HG03354 (cell line): ENCODE results near the gene ZFYVE26.
"Not testable (repeated sequence)": the region's sequence is repeated elsewhere in the genome, so short reads cannot be mapped to it uniquely, and the experiment has no call there.

ENCODE experiments used
- ATAC-seq: cut with Tn5 transposase; IDR thresholded peaks from one replicate; pipeline ENCODE4 v1.9.1; 2021; ENCODE audit warnings: mild to moderate bottlenecking; ENCODE audit not compliant: unreplicated experiment, poor library complexity, severe bottlenecking

ZFYVE26 gene

DNA sequence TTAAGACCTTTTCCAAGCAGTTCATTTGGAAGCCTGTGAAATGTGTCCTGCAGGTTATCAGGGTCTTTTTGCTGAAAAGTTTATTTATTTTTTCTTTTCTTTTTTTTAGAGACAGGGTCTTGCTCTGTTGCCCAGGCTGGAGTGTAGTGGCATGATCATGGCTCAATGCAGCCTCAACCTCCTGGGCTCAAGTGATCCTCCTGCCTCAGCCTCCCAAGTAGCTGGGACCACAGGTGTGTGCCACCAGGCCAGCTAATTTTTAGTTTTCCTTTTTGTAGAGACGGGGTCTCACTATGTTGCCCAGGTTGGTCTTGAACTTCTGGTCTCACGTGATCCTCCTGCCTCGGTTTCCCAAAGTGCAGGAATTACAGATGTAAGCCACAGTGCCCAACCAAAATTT lies 97.0 kb downstream of the ZFYVE26 start:
- ATAC-seq = not testable (repeated sequence)

DNA sequence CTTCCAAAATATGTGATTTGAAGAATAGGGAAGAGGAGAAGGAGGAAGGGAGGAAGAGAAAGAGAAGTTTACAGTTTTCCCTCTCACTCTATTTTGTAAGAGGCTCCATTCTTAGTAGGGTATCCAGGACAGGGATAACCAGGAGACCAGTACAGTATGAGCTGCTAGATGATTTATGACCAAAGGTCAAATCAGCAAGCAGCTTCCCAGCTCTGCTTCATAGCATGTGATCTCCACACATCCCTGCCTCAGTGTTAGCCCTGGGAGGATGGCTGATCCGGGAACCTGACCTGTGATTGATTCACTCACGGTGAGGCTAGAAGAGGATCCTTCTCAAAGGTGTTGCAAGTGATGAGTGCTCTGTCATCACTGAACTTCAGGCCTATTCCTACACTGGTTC lies 98.1 kb downstream of the ZFYVE26 start:
- ATAC-seq = no peak

DNA sequence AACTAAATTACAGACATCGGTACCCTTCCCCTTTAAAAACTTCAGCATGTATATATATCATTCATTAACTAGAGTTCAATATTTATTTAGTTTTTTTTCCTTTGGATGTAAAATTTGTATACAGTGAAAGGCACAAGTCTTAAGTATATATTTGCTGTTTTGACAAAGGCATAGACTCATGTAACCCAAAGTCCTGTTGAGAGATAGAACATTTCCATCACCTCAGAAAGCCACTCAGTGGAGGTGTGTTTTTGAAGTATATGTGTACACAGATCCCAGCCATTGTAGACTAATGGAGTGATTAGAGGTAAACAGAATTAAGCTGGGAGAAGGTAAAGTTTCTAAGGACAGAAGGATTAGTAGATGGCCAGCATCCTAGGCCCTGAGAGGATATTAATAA lies 99.3 kb downstream of the ZFYVE26 start:
- ATAC-seq = no peak

DNA sequence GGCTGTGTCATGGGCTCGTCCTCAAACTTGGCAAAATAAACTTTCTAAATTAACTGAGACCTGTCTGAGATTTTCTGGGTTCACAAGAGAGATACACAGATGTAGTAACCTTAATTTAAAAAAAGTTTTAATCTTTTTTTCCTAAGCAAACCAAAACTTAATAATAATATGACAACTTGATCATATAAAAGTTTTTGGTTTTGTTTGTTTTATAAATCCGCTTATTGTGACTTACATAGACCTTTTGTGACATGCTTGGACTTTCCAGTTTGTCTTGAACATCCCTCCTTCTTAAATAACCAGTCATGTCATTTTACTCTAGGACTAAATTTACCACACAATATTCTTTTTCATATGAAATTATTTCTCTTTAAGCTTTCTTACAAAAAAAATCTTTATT lies 106.2 kb downstream of the ZFYVE26 start:
- no peak for ATAC-seq

DNA sequence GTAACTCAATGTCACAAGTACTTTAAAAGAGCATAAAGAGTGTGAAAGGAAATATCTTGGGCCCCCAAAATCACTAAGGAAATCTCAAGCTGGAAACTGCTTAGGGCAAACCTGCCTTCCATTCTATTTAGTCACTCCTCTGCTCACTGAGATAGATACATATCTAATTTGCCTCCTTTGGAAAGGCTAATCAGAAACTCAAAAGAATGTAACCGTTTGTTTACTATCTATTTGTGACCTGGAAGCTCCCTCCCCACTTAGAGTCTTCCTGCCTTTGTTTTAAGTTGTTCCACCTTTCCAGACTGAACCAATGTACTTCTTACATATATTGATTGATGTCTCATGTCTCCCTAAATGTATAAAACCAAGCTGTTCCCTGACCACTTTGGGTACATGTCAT lies 106.6 kb downstream of the ZFYVE26 start:
- ATAC-seq = not testable (repeated sequence)

DNA sequence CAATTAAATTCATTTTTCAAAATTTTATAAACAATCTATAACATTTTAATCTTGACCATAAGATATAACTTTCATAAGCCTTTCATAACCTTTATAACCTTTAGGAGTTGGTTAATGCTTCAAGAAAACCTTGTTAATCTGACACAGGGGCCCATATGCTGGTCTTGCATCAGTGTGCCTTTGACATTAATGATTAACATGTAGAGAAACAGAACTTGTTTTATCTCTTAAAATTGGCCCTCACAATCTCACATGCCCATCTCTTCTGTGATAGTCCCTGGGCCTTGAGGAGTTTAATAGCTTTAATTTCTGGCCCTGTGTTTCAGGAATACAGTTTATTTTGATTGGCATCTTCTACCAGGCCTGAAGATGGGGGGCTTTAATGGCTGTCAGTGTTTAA lies 107.0 kb downstream of the ZFYVE26 start:
- not testable (repeated sequence) for ATAC-seq

DNA sequence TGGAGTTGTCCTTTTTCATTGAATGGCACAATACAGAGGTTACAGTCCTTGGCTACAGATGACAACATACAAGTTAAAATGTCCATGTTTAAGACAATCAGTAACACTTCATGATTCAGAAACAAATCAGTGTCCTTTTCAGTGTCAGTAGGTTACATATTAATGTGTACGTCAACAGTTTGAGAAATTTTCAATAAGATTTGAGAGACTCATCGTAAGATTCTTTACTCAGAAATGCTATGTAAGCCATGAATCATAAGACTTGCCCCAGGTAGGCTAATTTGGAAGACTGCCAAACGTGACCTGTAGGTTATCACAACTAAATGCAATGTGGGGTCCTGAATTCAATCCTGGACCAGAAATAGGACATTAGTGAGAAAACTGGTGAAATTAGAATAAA lies 111.2 kb downstream of the ZFYVE26 start:
- ATAC-seq = no peak

DNA sequence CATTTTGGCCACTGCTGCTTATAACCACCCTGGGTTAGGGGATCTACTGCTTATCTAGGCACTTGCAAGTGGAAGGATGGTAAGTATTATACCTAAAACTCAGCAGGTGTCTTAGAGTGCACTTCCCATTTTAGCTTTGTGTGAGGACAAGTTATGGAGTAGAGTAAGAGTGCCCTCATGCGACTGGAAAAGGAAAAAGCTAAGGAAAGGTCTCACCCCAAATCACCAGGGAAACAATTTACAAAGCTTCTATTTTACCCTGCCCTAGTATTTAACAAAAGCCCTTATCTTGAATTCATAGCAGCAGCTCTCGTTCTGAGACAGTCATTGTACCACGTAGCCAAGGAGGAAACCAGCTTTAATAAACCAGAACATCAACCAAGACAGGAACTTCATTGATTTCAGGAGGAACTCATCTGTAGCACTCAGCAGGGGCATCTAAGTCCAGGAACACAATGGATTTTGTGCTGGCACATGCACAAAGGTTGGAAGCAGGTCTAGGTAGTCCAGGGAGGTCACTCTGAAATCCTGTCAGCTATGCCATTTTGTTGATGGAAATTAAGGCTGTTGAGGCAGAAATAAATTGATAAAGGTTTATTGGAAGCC lies 111.8 kb downstream of the ZFYVE26 start:
- ATAC-seq = no peak

DNA sequence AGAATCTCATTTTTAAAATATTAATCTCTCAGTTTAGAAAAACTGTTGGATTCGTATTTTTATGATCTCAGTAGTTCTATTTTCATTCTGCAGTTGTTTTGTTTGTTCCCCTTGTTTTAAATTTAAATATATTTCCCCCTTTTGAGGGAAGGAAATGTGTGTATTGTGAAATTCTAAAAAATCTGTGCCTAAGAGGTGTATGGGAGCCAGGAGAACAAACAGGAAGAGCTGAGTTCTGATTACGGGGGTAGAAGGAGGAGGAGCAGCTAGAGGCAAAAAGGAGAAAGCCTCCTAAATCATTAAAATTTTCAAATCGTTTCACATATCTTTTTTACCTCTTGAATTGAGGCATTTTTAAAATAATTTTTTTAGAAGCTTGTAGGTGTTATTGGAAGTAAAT lies 112.4 kb downstream of the ZFYVE26 start:
- ATAC-seq = no peak

DNA sequence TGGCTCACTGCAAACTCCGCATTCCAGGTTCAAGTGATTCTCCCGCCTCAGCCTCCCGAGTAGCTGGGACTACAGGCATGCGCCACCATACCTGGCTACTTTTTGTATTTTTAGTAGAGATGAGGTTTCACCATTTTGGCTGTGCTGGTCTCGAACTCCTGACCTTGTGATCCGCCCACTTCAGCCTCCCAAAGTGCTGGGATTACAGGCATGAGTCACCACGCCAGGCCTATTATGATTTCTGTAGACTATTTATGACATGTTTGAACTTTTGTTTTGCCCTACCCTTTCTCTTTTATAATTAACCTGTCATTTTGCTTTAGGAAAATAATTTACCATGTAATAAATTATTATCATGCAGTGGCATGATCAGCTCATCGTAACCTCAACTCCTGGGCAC lies 114.9 kb downstream of the ZFYVE26 start, which contains the start of gene RDH12:
Gene RDH12, plus strand, starts transcription at position 395 of the 400 bp plus-strand sequence. CDS start 20,757 bp downstream, outside the sequence.
- not testable (repeated sequence) for ATAC-seq

DNA sequence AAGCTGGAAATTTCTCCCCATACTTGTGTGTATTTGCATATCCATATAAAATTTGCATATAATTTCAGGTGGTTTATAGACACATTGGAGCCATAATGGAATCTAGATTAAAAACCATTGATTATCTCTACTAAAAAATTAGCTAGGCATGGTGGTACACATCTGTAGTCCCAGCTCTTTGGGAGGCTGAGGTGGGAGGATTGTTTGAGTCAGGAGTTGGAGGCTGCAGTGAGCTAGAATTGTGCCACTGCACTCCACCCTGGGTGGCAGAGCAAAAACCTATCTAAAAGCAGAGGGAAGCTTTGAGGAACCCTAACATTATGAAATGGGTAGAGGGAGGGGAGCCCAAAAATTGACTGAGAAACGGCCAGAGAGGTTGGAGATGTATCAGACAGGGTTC lies 118.2 kb downstream of the ZFYVE26 start:
- ATAC-seq = no peak

DNA sequence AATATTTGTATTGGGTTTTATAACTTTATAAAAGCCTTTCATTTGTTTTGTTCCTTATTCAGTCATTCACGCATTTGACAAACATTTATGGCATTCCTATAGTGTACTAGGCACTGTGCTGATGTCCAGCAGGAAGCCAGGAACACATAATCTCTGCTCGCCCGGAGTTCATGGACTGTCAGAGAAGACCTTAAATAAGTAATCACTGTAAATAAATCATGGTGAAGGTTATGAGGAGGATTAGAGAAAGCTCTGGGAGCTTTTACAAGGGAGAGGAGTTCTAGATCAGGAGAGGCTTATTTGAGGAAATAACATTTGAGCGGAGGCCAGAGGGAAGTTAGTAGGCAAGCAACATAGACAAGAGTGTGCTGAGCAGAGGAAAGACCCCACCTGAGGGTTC lies 119.4 kb downstream of the ZFYVE26 start:
- no peak for ATAC-seq
